ENCODE measurements around the gene TTC1.

TTC1 gene

DNA sequence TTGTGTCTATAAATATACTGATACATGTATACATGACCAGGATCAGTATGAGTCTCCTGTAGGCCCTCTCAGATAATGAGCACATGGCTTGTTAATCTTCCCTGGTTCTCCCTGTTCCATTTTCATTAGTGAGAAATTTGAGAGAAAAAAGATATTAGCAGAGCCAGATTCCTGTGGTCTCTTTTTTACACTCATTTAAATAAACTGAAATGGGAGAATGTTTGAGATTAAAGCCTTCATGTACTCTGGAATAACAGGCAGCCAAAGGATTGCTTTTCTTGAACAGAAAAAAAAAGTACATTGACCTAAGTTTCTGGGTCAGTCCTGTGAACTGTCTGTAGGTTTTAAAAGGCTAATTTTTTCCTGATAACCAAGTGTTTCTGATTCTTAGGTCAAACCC lies 66.1 kb downstream of the TTC1 start:
- Histone ChIP-seq H3K4me3 (no peak overlapping the region), H3K27ac (no peak overlapping the region)

- H3K27ac ChIP-seq: no peak overlapping the region
- no peak overlapping the region for H3K4me3 ChIP-seq
These were observed 68.1 kb downstream of the TTC1 start for GRCh38 chr5:160076997-160077396.

DNA sequence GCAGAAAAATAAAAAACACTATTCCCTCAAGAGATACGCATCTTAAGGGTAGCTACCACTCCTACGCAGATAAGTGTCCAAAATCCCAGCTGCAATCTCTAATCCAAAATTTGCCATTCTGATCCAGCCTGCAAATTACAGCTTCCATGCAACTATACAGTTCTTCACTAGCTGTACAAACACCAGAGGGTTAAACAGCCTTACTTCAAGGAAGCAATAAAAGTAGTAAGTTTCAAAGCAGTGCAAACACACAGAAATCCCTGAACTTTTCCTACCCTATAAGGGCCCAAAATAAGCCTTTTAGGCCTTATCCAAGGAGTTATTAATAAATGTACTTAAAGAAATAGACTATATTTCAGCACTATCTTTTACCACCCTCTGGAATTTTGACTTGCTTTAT lies 70.8 kb downstream of the TTC1 start:
- Histone ChIP-seq H3K4me3 (no peak overlapping the region), H3K27ac (no peak overlapping the region)

DNA sequence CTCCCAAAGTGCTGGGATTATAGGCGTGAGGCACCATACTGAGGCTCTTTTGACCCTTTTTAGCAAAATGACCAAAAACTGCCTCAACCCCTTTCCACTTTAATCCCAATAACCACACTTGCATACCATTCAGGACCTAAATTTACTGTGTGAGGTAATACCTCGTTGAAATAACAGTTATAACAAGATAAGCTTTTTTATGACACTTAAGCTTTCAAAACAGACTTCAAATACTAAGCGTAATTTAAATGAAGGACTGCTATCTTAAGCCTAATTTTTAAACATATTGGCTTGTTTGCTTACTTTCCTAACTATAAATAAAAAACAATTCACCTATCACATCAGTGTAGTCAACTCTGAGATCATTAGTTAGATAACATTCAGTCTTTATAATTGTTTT lies 72.6 kb downstream of the TTC1 start:
- Histone ChIP-seq H3K27ac (no peak overlapping the region), H3K4me3 (no peak overlapping the region)

GRCh38 chr5:160082614-160083500 lies 73.9 kb downstream of the TTC1 start:
- H3K27ac ChIP-seq: no peak overlapping the region
- H3K4me3 ChIP-seq: no peak overlapping the region

DNA sequence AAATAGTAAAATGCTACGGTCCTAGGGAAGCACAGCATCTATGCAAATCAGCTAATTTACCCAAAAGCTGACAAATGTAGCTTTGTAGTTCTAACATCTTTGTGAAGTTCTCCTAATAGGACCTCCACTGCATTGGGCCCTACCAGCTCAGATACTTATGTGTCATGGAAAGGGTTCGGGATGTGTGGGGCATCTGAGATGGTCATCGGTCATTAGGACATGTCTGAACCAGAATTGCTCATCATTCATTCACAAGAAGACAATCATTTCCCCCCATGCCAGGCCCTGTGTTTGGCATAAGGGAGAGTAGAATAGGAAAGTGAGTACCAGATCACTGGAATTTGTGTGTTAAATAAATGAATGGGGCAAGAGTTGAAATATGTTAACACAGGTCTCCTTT lies 74.6 kb downstream of the TTC1 start:
- H3K27ac ChIP-seq: no peak overlapping the region
- H3K4me3 ChIP-seq: no peak overlapping the region

GRCh38 chr5:160084144-160084543 lies 75.2 kb downstream of the TTC1 start:
- Histone ChIP-seq H3K27ac (no peak overlapping the region), H3K4me3 (no peak overlapping the region)

DNA sequence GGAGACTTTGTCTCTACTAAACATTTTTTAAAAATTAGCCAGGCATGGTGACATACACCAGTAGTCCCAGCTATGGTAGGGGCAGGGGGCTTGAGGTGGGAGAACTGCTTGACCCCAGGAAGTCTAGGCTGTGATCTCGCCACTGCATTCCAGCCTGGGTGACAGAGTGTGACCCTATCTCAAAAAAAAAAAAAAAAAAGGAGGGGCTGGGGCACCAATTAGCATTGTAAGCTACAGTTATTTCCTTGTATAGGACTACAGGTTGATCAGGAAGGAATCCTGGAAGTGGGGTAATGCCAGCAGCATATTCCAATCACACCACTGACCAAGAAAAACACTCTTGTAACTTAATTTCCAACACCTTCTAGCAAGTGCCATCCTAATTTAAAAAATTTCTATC lies 78.3 kb downstream of the TTC1 start:
- Histone ChIP-seq H3K4me3 (no peak overlapping the region), H3K27ac (no peak overlapping the region)

GRCh38 chr5:160088805-160089204 lies 79.9 kb downstream of the TTC1 start:
- H3K4me3 ChIP-seq: no peak overlapping the region
- H3K27ac ChIP-seq: no peak overlapping the region

DNA sequence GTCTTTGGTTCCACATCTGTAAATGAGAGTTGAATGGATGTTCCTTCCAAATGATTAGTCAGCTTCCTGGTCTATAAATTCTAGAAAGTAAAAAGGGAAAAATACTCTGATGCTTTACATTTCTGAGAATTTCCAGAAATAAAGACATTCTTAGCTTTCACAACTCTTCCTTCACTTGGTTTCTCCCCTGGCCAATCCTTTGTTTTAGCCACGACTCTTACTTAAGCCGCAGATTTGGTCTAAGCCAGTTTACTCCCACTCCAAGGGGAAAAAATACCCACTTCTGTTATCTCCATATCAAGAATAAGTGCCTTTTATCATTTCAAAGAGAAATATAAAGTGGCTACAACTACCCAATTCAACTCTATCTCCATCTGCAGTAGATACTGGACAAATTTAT lies 80.6 kb downstream of the TTC1 start:
- Histone ChIP-seq H3K27ac (no peak overlapping the region), H3K4me3 (no peak overlapping the region)

GRCh38 chr5:160090059-160090458 lies 81.1 kb downstream of the TTC1 start:
- no peak overlapping the region for H3K4me3 ChIP-seq
- no peak overlapping the region for H3K27ac ChIP-seq

DNA sequence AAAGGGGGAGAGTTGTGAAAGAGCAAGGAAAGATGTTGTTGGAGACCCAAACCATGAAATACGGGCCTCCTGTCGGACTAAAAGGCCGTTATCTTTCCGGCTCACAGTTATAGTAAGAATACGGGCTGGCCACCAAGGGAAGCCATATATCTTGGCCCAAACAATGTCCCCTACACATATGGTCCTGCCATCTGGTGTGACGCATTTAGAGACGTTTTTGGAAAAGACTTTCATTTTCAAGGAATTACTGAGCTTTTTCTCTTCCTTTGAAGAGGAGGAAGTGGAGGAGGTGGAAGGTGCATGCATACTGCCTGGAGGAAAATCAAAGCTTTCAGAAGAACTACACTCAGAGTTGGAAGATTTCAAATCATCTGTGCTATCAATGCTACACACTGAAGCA lies 83.6 kb downstream of the TTC1 start:
- Histone ChIP-seq H3K4me3 (no peak overlapping the region), H3K27ac (no peak overlapping the region)

- Histone ChIP-seq H3K27ac (no peak overlapping the region), H3K4me3 (no peak overlapping the region)
These were observed 84.2 kb downstream of the TTC1 start for GRCh38 chr5:160092960-160093707.

GRCh38 chr5:160096178-160096577 lies 87.2 kb downstream of the TTC1 start:
- Histone ChIP-seq H3K27ac (no peak overlapping the region), H3K4me3 (no peak overlapping the region)

DNA sequence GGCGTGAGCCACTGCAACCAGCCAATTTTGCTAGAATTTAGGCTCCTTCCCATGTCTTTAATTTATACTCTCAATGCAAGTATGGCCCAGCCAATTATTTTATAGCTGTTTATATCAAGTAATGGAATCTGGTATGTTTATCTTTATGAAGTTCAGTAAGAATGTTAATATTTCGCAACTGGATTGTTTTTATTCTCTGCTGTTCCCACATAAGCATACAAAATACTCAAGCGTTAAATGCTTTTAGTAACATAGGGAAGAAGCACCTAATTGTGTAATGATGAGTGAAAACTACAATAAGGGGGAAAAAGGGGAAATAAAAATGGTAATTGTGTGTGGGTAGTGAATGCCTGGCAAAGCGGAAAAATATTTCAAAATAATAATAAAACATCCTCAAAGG lies 89.1 kb downstream of the TTC1 start:
- H3K4me3 ChIP-seq: no peak overlapping the region
- H3K27ac ChIP-seq: no peak overlapping the region

DNA sequence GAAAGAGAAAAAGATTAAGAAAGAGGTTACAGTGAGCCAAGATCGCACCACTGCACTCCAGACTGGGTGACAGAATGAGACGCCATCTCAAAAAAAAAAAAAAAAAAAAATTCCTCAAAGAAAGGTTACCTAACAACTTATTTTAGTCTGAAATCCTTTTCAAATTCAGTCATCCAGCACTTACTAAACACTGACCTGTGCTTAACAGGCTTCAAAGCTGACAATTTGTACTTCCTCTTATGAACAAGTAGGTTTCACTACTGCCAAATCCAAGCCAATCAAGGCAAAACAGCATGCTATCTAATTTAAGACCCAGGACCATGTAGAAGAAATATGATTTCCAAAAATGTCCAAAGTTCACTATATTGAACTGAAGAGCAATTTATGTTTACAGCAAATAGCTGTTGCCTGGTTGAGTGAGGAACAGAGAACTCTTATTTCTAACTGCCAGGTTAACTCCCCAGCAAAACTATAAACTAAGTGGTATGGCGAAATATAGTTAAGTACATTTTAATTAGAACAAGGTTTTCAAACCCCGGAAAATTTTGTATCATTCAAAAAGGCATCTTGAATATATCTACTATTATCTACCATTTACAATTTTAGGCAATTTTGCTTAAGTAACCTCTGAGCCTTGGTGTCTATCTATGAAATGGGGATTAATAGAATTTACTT lies 96.9 kb downstream of the TTC1 start:
- Histone ChIP-seq H3K4me3 (no peak overlapping the region), H3K27ac (no peak overlapping the region)

- no peak overlapping the region for H3K4me3 ChIP-seq
- no peak overlapping the region for H3K27ac ChIP-seq
These were observed 99.2 kb downstream of the TTC1 start for GRCh38 chr5:160108124-160108523.
